Adrenal gland (tissue), 19 donors: ENCODE measurements around the gene INSM2. TPM values are rescaled to one million over a fixed set of nuclear protein-coding genes. Genes with fewer than 3 reads are reported as not detected.

Experiments
- DNase-seq, 7 donors: peaks; one replicate each; pipeline ENCODE4 v3.0.0-alpha.2; 2019 to 2020
- H3K27ac ChIP-seq, 5 donors: fragments of 200-600 bp; sonication (generic) in 4 of 5; 1 replicate in 3 of 5; 2 replicates in 2 of 5; pipeline versions ENCODE4 v1.5.1 to v1.8.0; 2016 to 2020; ENCODE audit warnings: mild to moderate bottlenecking in 1 of 5
- H3K27me3 ChIP-seq: fragments of 200-600 bp; 2 replicates; pipeline ENCODE4 v1.8.0; 2021
- H3K36me3 ChIP-seq, 2 donors: fragments of 200-600 bp; replicated peaks in 1 of 2; 1 replicate in 1 of 2; 2 replicates in 1 of 2; pipeline versions ENCODE4 v1.5.1 to v1.8.0; 2018 to 2022
- H3K4me1 ChIP-seq, 2 donors: fragments of 200-600 bp; replicated peaks in 1 of 2; 1 replicate in 1 of 2; 2 replicates in 1 of 2; pipeline versions ENCODE4 v1.5.1 to v1.8.0; 2018 to 2021
- H3K4me3 ChIP-seq, 4 donors: fragments of 200-600 bp; sonication (generic) in 3 of 4; one replicate each; pipeline ENCODE4 v1.5.1; 2016 to 2018
- H3K9me3 ChIP-seq, 3 donors: fragments of 200-600 bp; sonication (generic) in 1 of 3; replicated peaks in 1 of 3; 1 replicate in 2 of 3; 2 replicates in 1 of 3; pipeline versions ENCODE4 v1.5.1 to v1.8.0; 2016 to 2021
- CTCF ChIP-seq, 6 experiments: fragments of 450-650 bp in 4 of 6; fragments of 200-600 bp in 2 of 6; sonication (generic) in 1 of 6; IDR thresholded peaks; 1 replicate in 5 of 6; 2 replicates in 1 of 6; pipeline versions ENCODE4 v1.5.1 to v1.8.0; 2016 to 2021; ENCODE audit warnings: antibody characterized with exemption in 6 of 6, mild to moderate bottlenecking in 2 of 6, moderate library complexity in 1 of 6
- POLR2A ChIP-seq, 2 donors: fragments of 450-650 bp; IDR thresholded peaks; one replicate each; pipeline ENCODE4 v1.6.1; 2017; ENCODE audit warnings: antibody characterized with exemption in 2 of 2, mild to moderate bottlenecking in 2 of 2, moderate library complexity in 1 of 2
- WGBS, 4 donors: extraction: QIAGEN DNeasy Blood & Tissue Kit in 2 of 4; methylation state at CpG; one replicate each; pipeline versions ENCODE4 v1.1.5 to v1.1.7; 2013 to 2017; 5-methylcytosine and 5-hydroxymethylcytosine counted together
- intact Hi-C, 2 donors: fragments of 100-400 bp; cut with DNase I; formaldehyde crosslinking; loops; one replicate each; pipeline versions ENCODE4 v1.14.1 to v1.15.0; 2022 to 2023
- long read RNA-seq, 10 donors: library from polyadenylated mRNA in 3 of 10; unstranded in 2 of 10; stranded (forward) in 1 of 10; transcript quantifications; one replicate each; pipeline ENCODE4 v2.0.0 and lab custom pipeline, GENCODE V29; 2021 to 2026
- polyA plus RNA-seq, 3 donors: library from polyadenylated mRNA; stranded (reverse); fragments of 200-250 nt in 2 of 3; fragments of 350-450 nt in 1 of 3; fragmentation: Illumina TruSeq in 1 of 3; extraction: RNeasy Lipid Tissue Mini Kit (QIAGEN cat#74804) in 1 of 3; gene quantifications; one replicate each; pipeline ENCODE4 v1.2.3, GENCODE V29; 2013 to 2014
- total RNA-seq, 9 donors: library from RNA; depleted of rRNA in 4 of 9; stranded (reverse); fragments of >200 nt in 4 of 9; fragments of 120-200 nt in 1 of 9; fragmentation: NEBNext Ultra II Directional in 1 of 9; extraction: Animal tissue kit (Norgen Biotek cat#: 25700) in 1 of 9; gene quantifications; one replicate each; pipeline versions ENCODE4 v1.1.0 to v1.2.4, GENCODE V29; 2013 to 2023
- donor health status: healthy with polysubstance abuse.
- donor health status: Bipolar disorder and iron deficiency.
- donor health status: DM: yes; HTN: yes; CAD: no.
- donor health status: DM: no; HTN: no; CAD: no.
- donor health status: DM: no; HTN: no; CAD: no.
- donor health status: DM: yes; HTN: yes; CAD: no.

Gene INSM2, protein sequence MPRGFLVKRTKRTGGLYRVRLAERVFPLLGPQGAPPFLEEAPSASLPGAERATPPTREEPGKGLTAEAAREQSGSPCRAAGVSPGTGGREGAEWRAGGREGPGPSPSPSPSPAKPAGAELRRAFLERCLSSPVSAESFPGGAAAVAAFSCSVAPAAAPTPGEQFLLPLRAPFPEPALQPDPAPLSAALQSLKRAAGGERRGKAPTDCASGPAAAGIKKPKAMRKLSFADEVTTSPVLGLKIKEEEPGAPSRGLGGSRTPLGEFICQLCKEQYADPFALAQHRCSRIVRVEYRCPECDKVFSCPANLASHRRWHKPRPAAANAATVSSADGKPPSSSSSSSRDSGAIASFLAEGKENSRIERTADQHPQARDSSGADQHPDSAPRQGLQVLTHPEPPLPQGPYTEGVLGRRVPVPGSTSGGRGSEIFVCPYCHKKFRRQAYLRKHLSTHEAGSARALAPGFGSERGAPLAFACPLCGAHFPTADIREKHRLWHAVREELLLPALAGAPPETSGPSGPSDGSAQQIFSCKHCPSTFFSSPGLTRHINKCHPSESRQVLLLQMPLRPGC
- total RNA-seq: 1 to 10 TPM in 1 of 9 donors, under 1 TPM in 3, not detected in 5; 0.25 to 3.7 (median 0.53) TPM
- polyA plus RNA-seq: under 1 TPM in 2 of 3 donors, not detected in 1; 0.03 to 0.48 TPM
- long read RNA-seq, donor 1: 0 reads
- long read RNA-seq, donor 2: 0 reads
- long read RNA-seq, donor 3, partial matches to known transcripts: 0 of 2 reads
- long read RNA-seq, donor 3, other reads (novel, unspliced or antisense): 0 of 2 reads
- long read RNA-seq, donor 4: 0 reads
- long read RNA-seq, donor 5: 0 reads
- long read RNA-seq, donor 6: 0 reads
- long read RNA-seq, donor 7: 0 reads
- long read RNA-seq, donor 8: 0 reads
- long read RNA-seq, donor 9: 0 reads
- long read RNA-seq, donor 10, partial matches to known transcripts: 0 of 2 reads
- long read RNA-seq, donor 10, other reads (novel, unspliced or antisense): 0 of 2 reads

GRCh38 chr14:35533357-35534207 is at the start of gene INSM2:
Gene INSM2 (plus strand): TSS chr14:35534164. CDS start chr14:35534253, 89 bp downstream.
- DNase-seq: peak; percentile 42 to 89 (median 69)
- H3K27me3 ChIP-seq: peaks cover 37% of the 10 kb centered on the region

GRCh38 chr14:35492569-35493014 is 41.4 kb upstream of the INSM2 start:
- no peak for DNase-seq
- Histone ChIP-seq H3K27me3 (no peaks in the 10 kb centered on the region), H3K27ac (no peak overlapping the region), H3K4me1 (no peaks in the 10 kb centered on the region), H3K9me3 (peaks cover 0 to 2% (median 0%) of the 10 kb centered on the region in 3 donors), H3K36me3 (no peaks in the 10 kb centered on the region), H3K4me3 (no peak overlapping the region)
- TF ChIP-seq CTCF (IDR thresholded peaks at IDR 0.05): no peak
- no peak for TF ChIP-seq POLR2A (IDR thresholded peaks at IDR 0.05)
- intact Hi-C loops: no loop called here

More at GRCh38 chr14:35533357-35534207, at the start of gene INSM2:
- H3K36me3 ChIP-seq: no peaks in the 10 kb centered on the region
- intact Hi-C loops: no loop called here
- 0 to 1% (median 1%) methylated on average over 15 to 100 of the region's 100 CpGs for WGBS, 4 donors
- H3K27ac ChIP-seq: no peak within 1 kb of the TSS
- H3K4me1 ChIP-seq: peaks cover 16 to 31% of the 10 kb centered on the region in 2 donors
- TF ChIP-seq POLR2A (IDR thresholded peaks at IDR 0.05): no peak
- TF ChIP-seq CTCF (IDR thresholded peaks at IDR 0.05): peak in 1 of 6 experiments; percentile 3
- H3K4me3 ChIP-seq: peak within 1 kb of the TSS in 3 of 4 donors; percentile 26 to 74 (median 40)
- H3K9me3 ChIP-seq: no peaks in the 10 kb centered on the region

GRCh38 chr14:35495278-35495677 is 38.7 kb upstream of the INSM2 start:
- Histone ChIP-seq H3K9me3 (no peaks in the 10 kb centered on the region), H3K36me3 (no peaks in the 10 kb centered on the region), H3K27me3 (no peaks in the 10 kb centered on the region), H3K4me3 (no peak overlapping the region), H3K27ac (no peak overlapping the region), H3K4me1 (no peaks in the 10 kb centered on the region)
- intact Hi-C loops: no loop called here
- DNase-seq: no peak
- TF ChIP-seq CTCF (IDR thresholded peaks at IDR 0.05) (no peak), POLR2A (IDR thresholded peaks at IDR 0.05) (no peak)
